SU-DHL-6 (cell line): Measurements from ENCODE around the gene RAB19.
"Not testable (repeated sequence)": the region's sequence is repeated elsewhere in the genome, so short reads cannot be mapped to it uniquely, and the experiment has no call there.

ENCODE experiments used
- H2AFZ ChIP-seq: fragments of 200-600 bp; sonication (generic); 2 replicates; pipeline ENCODE4 v1.6.1; 2014; ENCODE audit warnings: low read depth, mild to moderate bottlenecking, moderate library complexity, mixed read lengths, antibody characterized with exemption, low read length; ENCODE audit not compliant: severe bottlenecking
- H3F3A ChIP-seq: fragments of 200-600 bp; shearing (Covaris generic); 2 replicates; pipeline ENCODE4 v1.6.0; 2016; ENCODE audit warnings: antibody characterized with exemption, mild to moderate bottlenecking; ENCODE audit not compliant: insufficient read depth
- H3K27ac ChIP-seq: fragments of 200-600 bp; sonication (generic); 2 replicates; pipeline ENCODE4 v1.5.1; 2016; ENCODE audit warnings: low read depth, mild to moderate bottlenecking, low read length, moderate library complexity, mixed read lengths
- H3K27me3 ChIP-seq: fragments of 200-600 bp; sonication (generic), shearing (Covaris generic); 2 replicates; pipeline ENCODE4 v1.6.0; 2014; ENCODE audit warnings: mild to moderate bottlenecking, low read length
- H3K36me3 ChIP-seq: fragments of 200-600 bp; sonication (generic); 2 replicates; pipeline ENCODE4 v1.6.1; 2014; ENCODE audit warnings: mild to moderate bottlenecking, low read length, mixed read lengths
- H3K4me2 ChIP-seq: fragments of 300-600, 200-600 bp; shearing (Covaris generic), sonication (generic); 2 replicates; pipeline ENCODE4 v1.6.0; 2014; ENCODE audit warnings: low read length, low read depth, mild to moderate bottlenecking; ENCODE audit not compliant: poor library complexity, severe bottlenecking
- H3K4me3 ChIP-seq: fragments of 200-600 bp; sonication (generic); 2 replicates; pipeline ENCODE4 v1.5.1; 2014; ENCODE audit warnings: antibody characterized with exemption, low read length, mild to moderate bottlenecking, mixed read lengths; ENCODE audit not compliant: insufficient read depth, poor library complexity, severe bottlenecking
- H3K79me2 ChIP-seq: fragments of 200-600 bp; sonication (generic); 2 replicates; pipeline ENCODE4 v1.6.1; 2014; ENCODE audit warnings: mild to moderate bottlenecking, low read length, moderate library complexity; ENCODE audit not compliant: insufficient read depth
- H3K9ac ChIP-seq: fragments of 200-600 bp; sonication (generic); 2 replicates; pipeline ENCODE4 v1.7.0; 2014; ENCODE audit warnings: mild to moderate bottlenecking, low read length
- H3K9me2 ChIP-seq: fragments of 200-600 bp; sonication (generic); replicated peaks from 2 replicates; pipeline ENCODE4 v1.6.1; 2014; ENCODE audit warnings: low read length; ENCODE audit not compliant: insufficient read depth
- H3K9me3 ChIP-seq: fragments of 200-600 bp; sonication (generic); 2 replicates; pipeline ENCODE4 v1.6.1; 2014; ENCODE audit warnings: low read length, mixed read lengths; ENCODE audit not compliant: insufficient read depth
- H4K20me1 ChIP-seq: fragments of 200-600 bp; sonication (generic); 2 replicates; pipeline ENCODE4 v1.6.1; 2014; ENCODE audit warnings: low read depth, mild to moderate bottlenecking, antibody characterized with exemption, low read length, moderate library complexity, mixed read lengths
- EZH2phosphoT487 ChIP-seq: fragments of 200-600 bp; sonication (generic), shearing (Covaris generic); conservative IDR thresholded peaks from 2 replicates; pipeline ENCODE4 v1.6.1; 2018; ENCODE audit warnings: mild to moderate bottlenecking, antibody characterized with exemption, low read length, moderate library complexity, mixed read lengths
- TF ChIP-seq, protein P1 (sequence below): fragments of 200-600 bp; sonication (generic); IDR thresholded peaks from one replicate; pipeline ENCODE4 v1.5.1; 2017; ENCODE audit warnings: antibody characterized with exemption, mild to moderate bottlenecking, low read length, moderate library complexity; ENCODE audit not compliant: insufficient read depth, poor library complexity, severe bottlenecking

The RAB19 gene

DNA sequence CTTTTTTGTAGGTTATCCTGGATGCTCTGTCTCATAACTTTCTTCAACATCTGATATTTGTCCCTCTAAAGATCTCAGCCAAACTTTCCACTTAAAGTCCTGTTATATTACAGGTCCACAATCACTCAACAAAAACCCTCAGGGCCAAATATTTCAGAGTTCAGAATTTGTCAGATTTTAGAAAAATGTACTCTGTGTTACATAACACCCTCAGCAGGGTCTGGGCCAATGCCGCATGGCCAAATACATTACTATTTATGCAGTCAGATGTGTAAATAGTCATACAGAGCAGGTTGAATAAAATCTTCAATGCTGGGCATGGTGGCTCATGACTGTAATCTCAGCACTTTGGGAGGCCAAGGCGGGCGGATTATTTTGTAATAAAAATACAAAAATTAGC lies 11.5 kb downstream of the RAB19 start:
- Histone ChIP-seq H3K9me2 (no peaks in the 10 kb centered on the region), H3K36me3 (no peaks in the 10 kb centered on the region), H3F3A (no peaks in the 10 kb centered on the region), H3K79me2 (no peaks in the 10 kb centered on the region), H3K4me3 (no peak overlapping the region), H3K4me2 (no peak overlapping the region), H3K27ac (no peak overlapping the region), H3K27me3 (no peaks in the 10 kb centered on the region), H4K20me1 (no peaks in the 10 kb centered on the region), H3K9ac (no peak overlapping the region), H3K9me3 (no peaks in the 10 kb centered on the region), H2AFZ (no peak overlapping the region)
- no peak for TF ChIP-seq EZH2phosphoT487
- TF ChIP-seq, protein P1, sequence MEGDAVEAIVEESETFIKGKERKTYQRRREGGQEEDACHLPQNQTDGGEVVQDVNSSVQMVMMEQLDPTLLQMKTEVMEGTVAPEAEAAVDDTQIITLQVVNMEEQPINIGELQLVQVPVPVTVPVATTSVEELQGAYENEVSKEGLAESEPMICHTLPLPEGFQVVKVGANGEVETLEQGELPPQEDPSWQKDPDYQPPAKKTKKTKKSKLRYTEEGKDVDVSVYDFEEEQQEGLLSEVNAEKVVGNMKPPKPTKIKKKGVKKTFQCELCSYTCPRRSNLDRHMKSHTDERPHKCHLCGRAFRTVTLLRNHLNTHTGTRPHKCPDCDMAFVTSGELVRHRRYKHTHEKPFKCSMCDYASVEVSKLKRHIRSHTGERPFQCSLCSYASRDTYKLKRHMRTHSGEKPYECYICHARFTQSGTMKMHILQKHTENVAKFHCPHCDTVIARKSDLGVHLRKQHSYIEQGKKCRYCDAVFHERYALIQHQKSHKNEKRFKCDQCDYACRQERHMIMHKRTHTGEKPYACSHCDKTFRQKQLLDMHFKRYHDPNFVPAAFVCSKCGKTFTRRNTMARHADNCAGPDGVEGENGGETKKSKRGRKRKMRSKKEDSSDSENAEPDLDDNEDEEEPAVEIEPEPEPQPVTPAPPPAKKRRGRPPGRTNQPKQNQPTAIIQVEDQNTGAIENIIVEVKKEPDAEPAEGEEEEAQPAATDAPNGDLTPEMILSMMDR, result no peak

DNA sequence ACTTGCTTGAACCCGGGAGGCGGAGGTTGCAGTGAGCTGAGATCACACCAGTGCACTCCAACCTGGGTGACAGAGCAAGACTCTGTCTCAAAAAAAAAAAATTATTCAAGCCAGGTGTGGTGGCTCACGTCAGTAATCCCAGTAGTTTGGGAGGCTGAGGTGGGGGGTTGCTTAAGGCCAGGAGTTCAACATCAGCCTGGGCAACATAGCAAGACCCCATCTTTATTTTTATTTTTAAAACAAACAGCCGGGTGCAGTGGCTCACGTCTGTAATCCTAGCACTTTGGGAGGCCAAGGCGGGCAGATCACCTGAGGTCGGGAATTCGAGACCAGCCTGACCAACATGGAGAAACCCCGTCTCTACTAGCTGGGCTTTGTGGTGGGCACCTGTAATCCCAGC lies 12.0 kb downstream of the RAB19 start:
- H3K9me2 ChIP-seq, H3K79me2 ChIP-seq, H3K9ac ChIP-seq, H3K27ac ChIP-seq, H3K4me3 ChIP-seq, H3K36me3 ChIP-seq, H3K27me3 ChIP-seq, H4K20me1 ChIP-seq, H2AFZ ChIP-seq, H3F3A ChIP-seq, H3K9me3 ChIP-seq, H3K4me2 ChIP-seq: not testable (repeated sequence)

DNA sequence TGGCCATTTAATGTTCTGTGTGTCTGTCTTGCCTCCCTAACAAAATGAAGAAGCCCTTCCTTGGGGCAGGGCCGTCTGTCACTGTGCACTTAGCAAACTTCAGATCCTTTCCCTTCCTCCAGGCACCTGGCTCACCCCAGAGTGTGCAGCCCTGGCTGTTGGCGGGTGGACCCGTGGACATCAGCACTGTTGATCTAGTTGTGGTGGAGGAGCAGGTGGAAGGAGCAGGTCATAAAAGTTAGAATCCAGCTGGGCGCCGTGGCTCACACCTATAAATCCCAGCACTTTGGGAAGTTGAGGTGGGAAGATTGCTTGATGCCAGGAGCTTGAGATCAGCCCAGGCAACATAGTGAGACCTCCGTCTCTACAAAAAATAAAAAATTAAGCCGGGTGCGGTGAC lies 12.7 kb downstream of the RAB19 start:
- Histone ChIP-seq H3K9me2 (no peaks in the 10 kb centered on the region), H3K9me3 (no peaks in the 10 kb centered on the region), H3K27ac (no peak overlapping the region), H3K4me2 (no peak overlapping the region), H3K79me2 (no peaks in the 10 kb centered on the region), H3K27me3 (no peaks in the 10 kb centered on the region), H3F3A (no peaks in the 10 kb centered on the region), H3K4me3 (no peak overlapping the region), H3K9ac (no peak overlapping the region), H3K36me3 (no peaks in the 10 kb centered on the region), H2AFZ (no peak overlapping the region), H4K20me1 (no peaks in the 10 kb centered on the region)
- TF ChIP-seq, protein P1, result no peak
- TF ChIP-seq EZH2phosphoT487, result no peak

DNA sequence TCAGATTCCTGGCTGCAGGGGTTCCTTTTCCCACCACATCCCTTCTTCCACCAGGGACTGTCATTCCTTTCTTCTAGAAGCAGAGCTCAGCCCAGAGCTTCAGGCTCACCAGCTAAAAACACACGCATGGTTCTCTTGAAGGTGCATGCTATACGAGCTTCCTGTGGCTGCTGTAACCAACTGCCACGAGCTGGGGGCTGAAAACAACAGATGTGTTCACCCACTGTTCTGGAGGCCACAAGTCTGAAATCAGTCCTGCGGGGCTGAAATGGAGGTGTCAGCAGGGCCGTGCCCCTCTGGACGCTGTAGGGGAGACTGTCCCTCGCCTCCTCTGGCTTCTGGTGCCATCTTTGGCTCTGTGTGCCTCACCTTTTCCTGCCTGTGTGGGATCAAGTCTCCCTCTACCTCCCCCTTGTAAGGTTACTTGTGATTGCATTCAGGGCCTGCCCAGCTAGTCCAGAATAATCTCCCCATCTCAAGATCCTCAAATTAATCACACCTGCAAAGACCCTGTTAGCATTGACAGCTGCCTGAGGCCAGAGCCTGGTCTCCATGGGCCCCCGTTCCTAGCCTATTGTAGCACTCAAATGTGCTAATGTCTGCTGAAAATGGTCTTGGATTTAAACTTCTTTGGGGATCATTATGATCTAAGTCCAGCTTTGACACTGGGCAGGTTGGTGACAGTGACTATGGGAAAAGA lies 13.7 kb downstream of the RAB19 start:
- no peaks in the 10 kb centered on the region for H3K9me3 ChIP-seq
- H3K9ac ChIP-seq, result no peak overlapping the region
- no peak overlapping the region for H3K4me3 ChIP-seq
- no peaks in the 10 kb centered on the region for H4K20me1 ChIP-seq
- no peak overlapping the region for H3K27ac ChIP-seq
- no peaks in the 10 kb centered on the region for H3K27me3 ChIP-seq
- H3K4me2 ChIP-seq, result no peak overlapping the region
- no peaks in the 10 kb centered on the region for H3F3A ChIP-seq
- no peaks in the 10 kb centered on the region for H3K79me2 ChIP-seq
- H3K9me2 ChIP-seq, result no peaks in the 10 kb centered on the region
- H2AFZ ChIP-seq, result no peak overlapping the region
- TF ChIP-seq, protein P1, result no peak
- no peak for TF ChIP-seq EZH2phosphoT487
- H3K36me3 ChIP-seq, result no peaks in the 10 kb centered on the region

DNA sequence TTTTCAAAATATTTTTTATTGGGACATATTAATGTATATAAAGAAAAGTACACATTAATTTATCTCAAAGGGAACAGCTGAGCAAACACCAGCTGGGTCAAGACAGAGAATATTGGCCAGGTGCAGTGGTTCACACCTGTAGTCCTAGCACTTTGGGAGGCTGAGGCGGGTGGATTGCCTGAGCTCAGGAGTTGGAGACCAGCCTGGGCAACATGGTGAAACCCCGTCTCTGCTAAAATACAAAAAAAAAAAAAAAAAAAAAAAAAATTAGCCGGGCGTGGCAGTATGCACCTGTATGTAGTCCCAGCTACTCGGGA lies 14.3 kb downstream of the RAB19 start:
- not testable (repeated sequence) for H2AFZ ChIP-seq, H3K4me3 ChIP-seq, H3K27ac ChIP-seq, H3K4me2 ChIP-seq, H4K20me1 ChIP-seq, H3K9me2 ChIP-seq, H3K9me3 ChIP-seq, H3F3A ChIP-seq, H3K27me3 ChIP-seq, H3K36me3 ChIP-seq, H3K9ac ChIP-seq, H3K79me2 ChIP-seq
